Uterus (tissue), 2 donors: Measurements from ENCODE around the gene TNFRSF1A.

ENCODE experiments used
- CTCF ChIP-seq, 4 experiments: fragments of 200-600 bp in 2 of 4; fragments of 450-650 bp in 2 of 4; sonication (generic) in 2 of 4; IDR thresholded peaks; one replicate each; pipeline ENCODE4 v1.5.1; 2016 to 2019; ENCODE audit warnings: antibody characterized with exemption in 4 of 4, mild to moderate bottlenecking in 2 of 4, moderate library complexity in 1 of 4
- POLR2A ChIP-seq, 2 donors: fragments of 450-650 bp; IDR thresholded peaks; one replicate each; pipeline ENCODE4 v1.6.1; 2016; ENCODE audit warnings: antibody characterized with exemption in 2 of 2, mild to moderate bottlenecking in 1 of 2, moderate library complexity in 1 of 2

GRCh38 chr12:6355491-6356373, 13.9 kb upstream of the TNFRSF1A start:
- no peak for TF ChIP-seq CTCF (IDR thresholded peaks at IDR 0.05)
- TF ChIP-seq POLR2A (IDR thresholded peaks at IDR 0.05), result no peak
